ENCODE measurements around the gene SUN1.

- no peak for TF ChIP-seq ZMAT4 (CRISPR knock-in tag; IDR thresholded peaks at IDR 0.05)
- no peak for TF ChIP-seq FOXJ3 (CRISPR knock-in tag; IDR thresholded peaks at IDR 0.05; ENCODE audit: borderline replicate concordance)
These were observed 11.9 kb upstream of the SUN1 start for GRCh38 chr7:820341-820740.
